ENCODE measurements around the gene SNRPA. TPM values are rescaled to one million over a fixed set of nuclear protein-coding genes. Genes with fewer than 3 reads are reported as not detected.

The SNRPA gene
- total RNA-seq, 1 donor from 2014 or later: 19.5 TPM

DNA sequence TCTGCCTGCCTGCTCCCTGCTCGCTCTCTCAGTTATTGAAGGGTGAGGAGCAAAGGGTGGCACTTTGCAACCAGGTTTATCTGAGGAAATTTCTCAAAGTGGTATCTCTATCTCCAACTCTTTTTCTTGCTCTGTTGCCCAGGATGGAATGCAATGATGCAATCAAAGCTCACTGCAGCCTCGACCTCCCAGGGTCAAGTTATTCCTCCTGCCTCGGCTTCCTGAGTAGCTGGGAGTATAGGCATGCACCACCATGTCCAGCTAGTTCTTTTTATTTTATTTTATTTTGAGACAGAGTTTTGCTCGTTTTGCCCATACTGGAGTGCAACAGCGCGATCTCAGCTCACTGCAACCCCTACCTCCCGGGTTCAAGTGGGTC, 5.6 kb upstream of the SNRPA start:
- no peak overlapping the region for H3K4me3 ChIP-seq (ENCODE audit: low read depth, low read length)
- TF ChIP-seq, protein P1, sequence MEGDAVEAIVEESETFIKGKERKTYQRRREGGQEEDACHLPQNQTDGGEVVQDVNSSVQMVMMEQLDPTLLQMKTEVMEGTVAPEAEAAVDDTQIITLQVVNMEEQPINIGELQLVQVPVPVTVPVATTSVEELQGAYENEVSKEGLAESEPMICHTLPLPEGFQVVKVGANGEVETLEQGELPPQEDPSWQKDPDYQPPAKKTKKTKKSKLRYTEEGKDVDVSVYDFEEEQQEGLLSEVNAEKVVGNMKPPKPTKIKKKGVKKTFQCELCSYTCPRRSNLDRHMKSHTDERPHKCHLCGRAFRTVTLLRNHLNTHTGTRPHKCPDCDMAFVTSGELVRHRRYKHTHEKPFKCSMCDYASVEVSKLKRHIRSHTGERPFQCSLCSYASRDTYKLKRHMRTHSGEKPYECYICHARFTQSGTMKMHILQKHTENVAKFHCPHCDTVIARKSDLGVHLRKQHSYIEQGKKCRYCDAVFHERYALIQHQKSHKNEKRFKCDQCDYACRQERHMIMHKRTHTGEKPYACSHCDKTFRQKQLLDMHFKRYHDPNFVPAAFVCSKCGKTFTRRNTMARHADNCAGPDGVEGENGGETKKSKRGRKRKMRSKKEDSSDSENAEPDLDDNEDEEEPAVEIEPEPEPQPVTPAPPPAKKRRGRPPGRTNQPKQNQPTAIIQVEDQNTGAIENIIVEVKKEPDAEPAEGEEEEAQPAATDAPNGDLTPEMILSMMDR (IDR thresholded peaks at IDR 0.05; ENCODE audit: insufficient read depth, low read length, severe bottlenecking): no peak
- no peaks in the 10 kb centered on the region for H3K36me3 ChIP-seq (ENCODE audit: control insufficient read depth, insufficient read depth, low read length)
- no peak for DNase-seq (ENCODE audit: low read depth)
- FAIRE-seq: no peak
- H3K27me3 ChIP-seq (ENCODE audit: control insufficient read depth, insufficient read depth, low read length): no peaks in the 10 kb centered on the region

DNA sequence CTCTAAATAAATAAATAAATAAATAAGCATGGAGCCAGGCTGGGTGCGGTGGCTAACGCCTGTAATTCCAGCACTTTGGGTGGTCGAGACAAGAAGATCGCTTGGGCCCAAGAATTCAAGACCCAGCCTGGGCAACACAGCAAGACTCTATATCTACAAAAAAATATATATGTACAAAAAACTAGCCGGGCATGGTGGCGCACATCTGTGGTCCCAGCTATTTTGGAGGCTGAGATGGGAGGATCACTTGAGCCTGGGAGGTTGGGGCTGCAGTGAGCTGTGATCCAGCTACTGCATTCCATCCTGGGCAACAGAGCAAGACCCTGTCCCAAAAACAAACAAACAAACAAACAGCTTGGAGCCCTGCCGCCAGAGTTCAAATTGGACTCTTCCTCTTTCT, 3.5 kb upstream of the SNRPA start:
- H3K27me3 ChIP-seq (ENCODE audit: control insufficient read depth, insufficient read depth, low read length): no peaks in the 10 kb centered on the region
- DNase-seq (ENCODE audit: low read depth) (no peak), FAIRE-seq (no peak)
- no peak overlapping the region for H3K4me3 ChIP-seq (ENCODE audit: low read depth, low read length)
- no peaks in the 10 kb centered on the region for H3K36me3 ChIP-seq (ENCODE audit: control insufficient read depth, insufficient read depth, low read length)
- TF ChIP-seq, protein P1 (IDR thresholded peaks at IDR 0.05; ENCODE audit: insufficient read depth, low read length, severe bottlenecking): no peak

DNA sequence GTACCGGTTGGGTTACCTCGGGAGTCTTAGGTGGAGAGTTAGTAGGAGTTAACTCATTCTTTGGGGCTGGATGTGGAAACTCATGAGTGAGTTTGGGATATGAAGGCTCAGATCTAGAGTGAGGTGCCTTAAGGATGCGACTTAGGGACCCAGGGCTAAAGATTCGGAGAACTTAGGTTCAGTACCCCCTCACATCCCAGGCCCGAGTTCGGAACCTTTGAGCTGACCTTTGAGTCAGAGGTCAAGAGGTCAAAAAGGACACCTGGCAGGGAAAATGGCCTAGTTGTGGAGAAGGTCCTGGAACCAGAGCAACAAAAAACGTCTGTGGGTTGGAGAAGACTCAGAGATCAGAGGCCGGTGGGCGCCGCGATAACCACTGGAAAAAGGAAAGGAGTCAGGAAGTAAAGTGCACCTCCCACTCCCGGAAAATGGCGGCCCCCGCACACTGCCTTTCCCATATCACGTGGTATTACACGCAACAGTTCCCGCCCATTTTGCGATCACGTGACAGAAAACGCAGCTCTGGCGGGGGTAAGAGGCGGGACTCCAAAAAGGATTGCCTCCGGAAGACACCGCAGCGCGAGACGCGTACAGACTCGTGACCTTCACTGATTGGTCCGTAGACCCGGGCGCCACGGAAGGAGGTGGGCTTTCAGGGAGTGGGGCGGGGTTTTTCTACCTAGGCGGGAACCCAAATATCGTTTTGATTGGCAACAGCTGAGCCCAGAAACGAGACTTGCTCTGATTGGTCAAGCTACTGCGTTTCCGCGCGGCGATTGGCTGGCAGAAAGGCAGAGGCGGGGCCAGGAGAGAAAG, 737 bp upstream of the SNRPA start, which contains the start of gene ACTMAP:
TSS of gene ACTMAP (minus strand) at position 420 of the 816 bp plus-strand sequence. CDS start 674 bp downstream, outside the sequence.
- no peak for FAIRE-seq
- Histone ChIP-seq H3K27me3 (ENCODE audit: control insufficient read depth, insufficient read depth, low read length) (no peaks in the 10 kb centered on the region), H3K36me3 (ENCODE audit: control insufficient read depth, insufficient read depth, low read length) (peaks cover 2% of the 10 kb centered on the region), H3K4me3 (ENCODE audit: low read depth, low read length) (peak within 1 kb of the TSS; percentile 56)
- TF ChIP-seq, protein P1 (IDR thresholded peaks at IDR 0.05; ENCODE audit: insufficient read depth, low read length, severe bottlenecking): no peak
- DNase-seq (ENCODE audit: low read depth): peak; percentile 98

DNA sequence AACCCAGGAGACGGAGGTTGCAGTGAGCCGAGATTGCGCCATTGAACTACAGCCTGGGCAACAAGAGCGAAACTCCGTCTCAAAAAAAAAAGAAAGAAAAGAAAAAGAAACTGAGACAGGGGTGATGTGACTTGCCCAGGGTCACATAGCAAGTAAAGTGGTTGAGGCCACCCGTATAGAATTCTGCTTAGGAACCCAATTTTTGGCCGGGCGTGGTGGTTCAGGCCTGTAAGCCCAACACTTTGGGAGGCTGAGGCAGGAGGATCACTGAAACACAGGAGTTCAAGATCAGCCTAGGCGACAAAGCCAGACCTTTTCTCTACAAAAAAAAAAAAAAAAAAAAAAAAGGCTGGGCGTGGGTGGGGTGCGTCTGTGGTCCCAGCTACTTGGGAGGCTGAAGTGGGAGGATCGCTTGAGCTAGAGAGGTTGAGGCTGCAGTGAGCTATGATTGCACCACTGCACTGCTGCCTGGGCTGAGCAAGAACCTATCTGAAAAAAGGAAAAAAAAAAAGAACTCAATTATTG, 1.3 kb downstream of the SNRPA start:
- no peak for FAIRE-seq
- peak overlapping the region; percentile 52 for H3K4me3 ChIP-seq (ENCODE audit: low read depth, low read length)
- TF ChIP-seq, protein P1 (IDR thresholded peaks at IDR 0.05; ENCODE audit: insufficient read depth, low read length, severe bottlenecking): no peak
- no peaks in the 10 kb centered on the region for H3K27me3 ChIP-seq (ENCODE audit: control insufficient read depth, insufficient read depth, low read length)
- peaks cover 2% of the 10 kb centered on the region for H3K36me3 ChIP-seq (ENCODE audit: control insufficient read depth, insufficient read depth, low read length)
- DNase-seq (ENCODE audit: low read depth): no peak

DNA sequence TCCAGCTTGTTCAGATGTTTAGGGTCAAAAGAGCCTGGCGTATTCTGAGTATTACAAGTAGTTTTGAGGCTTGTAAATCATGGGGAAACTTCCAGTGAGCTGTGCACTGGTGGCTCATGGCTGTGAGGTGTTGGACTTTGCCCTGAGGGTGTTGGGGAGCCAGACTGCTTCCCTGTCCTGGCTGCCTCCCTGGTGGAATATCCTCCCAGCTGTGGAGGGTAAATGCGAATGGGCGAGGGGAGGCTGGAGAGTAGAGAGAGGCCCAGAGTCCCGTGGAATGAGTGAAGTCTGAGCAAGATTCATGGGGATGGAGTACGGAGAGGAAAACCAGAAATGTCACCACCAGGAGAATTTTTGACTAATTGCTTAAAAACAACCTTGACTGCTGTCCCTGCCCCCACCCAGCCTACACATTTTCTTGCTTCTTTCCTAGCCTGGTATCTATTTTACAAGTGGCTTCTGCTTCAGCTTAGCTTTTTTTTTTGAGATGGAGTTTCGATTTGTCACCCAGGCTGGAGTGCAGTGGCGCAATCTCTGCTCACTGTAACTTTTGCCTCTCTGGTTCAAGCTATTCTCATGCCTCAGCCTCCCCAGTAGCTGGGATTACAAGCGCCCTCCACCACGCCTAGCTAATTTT, 3.7 kb downstream of the SNRPA start:
- Histone ChIP-seq H3K4me3 (ENCODE audit: low read depth, low read length) (no peak overlapping the region), H3K36me3 (ENCODE audit: control insufficient read depth, insufficient read depth, low read length) (peaks cover 9% of the 10 kb centered on the region), H3K27me3 (ENCODE audit: control insufficient read depth, insufficient read depth, low read length) (no peaks in the 10 kb centered on the region)
- DNase-seq (ENCODE audit: low read depth) (no peak), FAIRE-seq (no peak)
- TF ChIP-seq, protein P1 (IDR thresholded peaks at IDR 0.05; ENCODE audit: insufficient read depth, low read length, severe bottlenecking): no peak
